GM12891 (cell line): ENCODE data around the gene MYO9B.
"Not testable (repeated sequence)": the region's sequence is repeated elsewhere in the genome, so short reads cannot be mapped to it uniquely, and the experiment has no call there.

Source experiments
- DNase-seq: peaks from one replicate; pipeline ENCODE4 v3.0.0; 2011; ENCODE audit warnings: low spot score; ENCODE audit not compliant: insufficient read length
- FAIRE-seq: peaks from 2 replicates; lab custom pipeline; 2011; peaks lifted over from hg19 to GRCh38; lab: Jason Lieb, UNC
- PAX5 ChIP-seq: IDR thresholded peaks from 2 replicates; pipeline ENCODE4 v1.6.1; 2011; ENCODE audit warnings: low read length, moderate library complexity, mild to moderate bottlenecking; ENCODE audit not compliant: insufficient read depth, severe bottlenecking
- POLR2A ChIP-seq: IDR thresholded peaks from 2 replicates; pipeline ENCODE4 v1.6.1; 2011; ENCODE audit warnings: low read depth, low read length, control low read depth
- POLR2AphosphoS5 ChIP-seq: IDR thresholded peaks from 2 replicates; pipeline ENCODE4 v1.6.1; 2011; ENCODE audit warnings: low read depth, low read length, control low read depth
- POU2F2 ChIP-seq: IDR thresholded peaks from 2 replicates; pipeline ENCODE4 v1.6.1; 2011; ENCODE audit warnings: low read depth, mild to moderate bottlenecking, control low read depth, low read length, moderate library complexity
- SPI1 ChIP-seq: IDR thresholded peaks from 2 replicates; pipeline ENCODE4 v1.6.1; 2011; ENCODE audit warnings: low read depth, low read length, control low read depth
- TAF1 ChIP-seq: IDR thresholded peaks from 2 replicates; pipeline ENCODE4 v1.6.1; 2011; ENCODE audit warnings: low read depth, low read length, control low read depth

MYO9B gene

GRCh38 chr19:17135001-17135853 is 59.6 kb downstream of the MYO9B start:
- FAIRE-seq (peak; percentile 90), DNase-seq (peak; percentile 57)
- TF ChIP-seq TAF1 (peak; percentile 52; the same call in 1 of the 2 replicates), SPI1 (peak; percentile 82), POLR2A (0 out of 2 replicates have a peak, but pooled peaks have one; percentile 22), POU2F2 (peak; percentile 93), POLR2AphosphoS5 (0 out of 2 replicates have a peak, but pooled peaks have one; percentile 16), PAX5 (peak; percentile 20)

GRCh38 chr19:17136021-17136420 is 60.4 kb downstream of the MYO9B start:
- FAIRE-seq (no peak), DNase-seq (no peak)
- TF ChIP-seq PAX5 (no peak), TAF1 (no peak), POU2F2 (no peak), SPI1 (no peak), POLR2AphosphoS5 (no peak), POLR2A (no peak)

DNA sequence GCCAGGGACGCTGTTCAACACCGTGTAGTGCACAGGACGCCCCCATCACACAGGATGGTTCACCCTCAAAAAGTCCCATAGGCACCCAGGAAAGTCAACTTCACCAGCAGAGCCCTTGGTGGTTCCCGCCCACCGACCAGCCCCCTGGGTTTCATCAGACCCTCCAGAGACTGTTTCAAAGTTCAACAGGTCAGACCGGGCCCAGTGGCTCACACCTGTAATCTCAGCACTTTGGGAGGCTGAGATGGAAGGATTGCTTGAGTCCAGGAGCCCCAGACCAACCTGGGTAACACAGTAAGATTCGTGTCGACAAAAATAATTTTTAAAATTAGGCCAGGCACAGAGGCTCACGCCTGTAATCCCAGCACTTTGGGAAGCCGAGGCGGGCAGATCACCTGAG is 61.0 kb downstream of the MYO9B start:
- DNase-seq, result no peak
- no peak for FAIRE-seq
- TF ChIP-seq TAF1 (no peak), POLR2AphosphoS5 (no peak)

DNA sequence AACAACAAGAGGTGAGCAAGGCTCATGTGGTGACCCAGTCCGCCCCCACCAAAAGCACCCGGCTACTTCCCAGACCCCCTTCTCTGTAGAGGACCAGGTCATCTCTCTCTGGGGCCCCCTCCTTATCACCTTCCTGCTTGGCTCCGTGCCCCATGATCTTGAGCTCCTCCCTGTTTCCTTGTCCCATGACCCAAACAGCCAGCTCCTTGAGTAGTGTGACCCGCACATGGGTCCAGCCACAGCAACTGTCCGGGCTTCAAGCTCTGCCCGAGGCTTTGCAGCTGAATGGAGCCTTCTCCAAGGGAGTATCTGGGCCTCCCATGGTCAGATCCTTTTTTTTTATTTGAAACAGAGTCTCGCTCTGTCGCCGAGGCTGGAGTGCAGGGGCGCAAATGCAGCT is 61.8 kb downstream of the MYO9B start:
- DNase-seq, result no peak
- FAIRE-seq, result no peak
- TF ChIP-seq POLR2AphosphoS5 (no peak), PAX5 (no peak), POU2F2 (no peak), POLR2A (no peak), SPI1 (no peak), TAF1 (no peak)

GRCh38 chr19:17138052-17138846 is 62.7 kb downstream of the MYO9B start:
- FAIRE-seq, result peak; percentile 35
- peak; percentile 62 for TF ChIP-seq SPI1
- not testable (repeated sequence) for DNase-seq

- no peak for FAIRE-seq
- DNase-seq, result no peak
- TF ChIP-seq PAX5, result no peak
- no peak for TF ChIP-seq TAF1
- no peak for TF ChIP-seq POU2F2
- TF ChIP-seq POLR2AphosphoS5, result no peak
- TF ChIP-seq SPI1, result no peak
- no peak for TF ChIP-seq POLR2A
These were observed 63.5 kb downstream of the MYO9B start for GRCh38 chr19:17138937-17139598.

DNA sequence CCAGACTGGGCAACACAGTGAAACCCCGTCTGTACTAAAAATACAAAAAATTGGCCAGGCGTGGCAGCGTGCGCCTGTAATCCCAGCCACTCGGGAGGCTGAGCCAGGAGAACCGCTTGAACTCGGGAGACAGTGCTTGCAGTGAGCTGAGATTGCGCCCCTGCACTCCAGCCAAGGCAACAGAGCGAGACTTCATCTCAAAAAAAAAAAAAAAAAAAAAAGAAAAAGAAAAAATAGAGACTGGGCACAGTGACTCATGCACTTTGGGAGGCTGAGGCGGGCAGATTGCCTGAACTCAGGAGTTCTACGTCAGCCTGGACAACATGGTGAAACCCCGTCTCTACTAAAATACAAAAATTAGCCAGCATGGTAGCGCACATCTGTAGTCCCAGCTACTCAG is 69.2 kb downstream of the MYO9B start:
- not testable (repeated sequence) for FAIRE-seq

GRCh38 chr19:17145546-17146497 is 70.2 kb downstream of the MYO9B start:
- peak; percentile 45 for FAIRE-seq
- no peak for DNase-seq

More for the DNA sequence above, 69.2 kb downstream of the MYO9B start:
- not testable (repeated sequence) for DNase-seq

DNA sequence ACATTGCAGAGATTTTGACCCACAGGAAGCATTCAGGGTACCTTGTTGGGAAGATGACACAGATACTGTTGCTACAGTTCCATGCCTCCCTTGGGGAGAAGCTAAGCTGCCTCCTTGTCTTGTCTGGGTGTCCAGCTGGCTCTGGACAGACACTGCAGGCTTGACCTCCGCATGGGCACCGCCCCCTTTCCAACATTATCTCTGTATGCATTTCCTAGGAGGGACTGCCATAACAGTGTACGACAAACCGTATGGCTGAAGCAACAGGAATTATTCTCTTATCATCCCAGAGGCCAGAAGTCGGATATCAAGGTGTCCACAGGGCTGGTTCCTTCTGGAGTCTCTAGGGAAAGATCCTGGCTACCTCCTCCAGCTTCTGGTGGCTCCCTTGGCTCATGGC is 72.6 kb downstream of the MYO9B start:
- TF ChIP-seq TAF1, result no peak
- TF ChIP-seq SPI1, result no peak
- TF ChIP-seq POLR2AphosphoS5, result no peak
- TF ChIP-seq PAX5, result no peak
- TF ChIP-seq POU2F2, result no peak
- TF ChIP-seq POLR2A, result no peak
- FAIRE-seq, result no peak
- DNase-seq, result no peak

More at GRCh38 chr19:17145546-17146497, 70.2 kb downstream of the MYO9B start:
- TF ChIP-seq POLR2AphosphoS5, result no peak
- TF ChIP-seq POU2F2, result no peak
- no peak for TF ChIP-seq SPI1
- no peak for TF ChIP-seq PAX5
- TF ChIP-seq POLR2A, result no peak
- TF ChIP-seq TAF1, result no peak
